Mesenchymal stem cell (in vitro differentiated cells and primary cell): ENCODE data around the gene ATP13A3.

Experiments
- DNase-seq: peaks from one replicate; pipeline ENCODE4 v3.0.0-alpha.2; 2013
- H2AFZ ChIP-seq: one replicate; pipeline ENCODE4 v1.6.1; 2013; ENCODE audit warnings: low read depth, mild to moderate bottlenecking, control low read depth, inconsistent platforms, low read length, moderate library complexity
- H2AK5ac ChIP-seq: 2 replicates; pipeline ENCODE4 v1.6.1; 2013; ENCODE audit warnings: low read length, moderate library complexity, mild to moderate bottlenecking, inconsistent platforms; ENCODE audit not compliant: severe bottlenecking
- H2BK120ac ChIP-seq: one replicate; pipeline ENCODE4 v1.6.1; 2013; ENCODE audit warnings: low read depth, mild to moderate bottlenecking, inconsistent platforms, low read length, moderate library complexity
- H2BK12ac ChIP-seq, 2 experiments: one replicate each; pipeline ENCODE4 v1.6.1; 2013; ENCODE audit warnings: inconsistent platforms in 2 of 2, low read length in 2 of 2, mild to moderate bottlenecking in 2 of 2, moderate library complexity in 2 of 2, control low read depth in 1 of 2
- H2BK15ac ChIP-seq: one replicate; pipeline ENCODE4 v1.6.1; 2013; ENCODE audit warnings: mild to moderate bottlenecking, low read depth, inconsistent platforms; ENCODE audit not compliant: poor library complexity, severe bottlenecking
- H2BK5ac ChIP-seq: 2 replicates; pipeline ENCODE4 v1.6.1; 2013; ENCODE audit warnings: low read depth, mild to moderate bottlenecking, low read length, control low read depth, inconsistent platforms; ENCODE audit not compliant: poor library complexity, severe bottlenecking
- H3K14ac ChIP-seq, 2 experiments: one replicate each; pipeline ENCODE4 v1.6.1; 2013; ENCODE audit warnings: inconsistent platforms in 2 of 2, low read length in 2 of 2, control low read depth in 1 of 2, mild to moderate bottlenecking in 1 of 2, moderate library complexity in 1 of 2
- H3K18ac ChIP-seq, 2 experiments: one replicate each; pipeline ENCODE4 v1.6.1; 2013; ENCODE audit warnings: inconsistent platforms in 2 of 2, low read length in 2 of 2, control low read depth in 1 of 2, low read depth in 1 of 2, mild to moderate bottlenecking in 1 of 2
- H3K23ac ChIP-seq, 2 experiments: one replicate each; pipeline ENCODE4 v1.6.1; 2013; ENCODE audit warnings: inconsistent platforms in 2 of 2, low read length in 2 of 2, mild to moderate bottlenecking in 2 of 2, moderate library complexity in 2 of 2, control low read depth in 1 of 2
- H3K27ac ChIP-seq: 2 replicates; pipeline ENCODE4 v1.5.1; 2013; ENCODE audit warnings: mild to moderate bottlenecking, moderate library complexity, low read length, control low read depth, inconsistent platforms; ENCODE audit not compliant: poor library complexity, severe bottlenecking
- H3K27me3 ChIP-seq, 2 experiments: 2 replicates each; pipeline versions ENCODE4 v1.6.1 to v1.7.0; 2013; ENCODE audit warnings: low read length in 2 of 2, mild to moderate bottlenecking in 2 of 2, moderate library complexity in 2 of 2, control low read depth in 1 of 2, inconsistent platforms in 1 of 2; ENCODE audit not compliant: control insufficient read depth in 1 of 2, insufficient read depth in 1 of 2
- H3K36me3 ChIP-seq, 2 experiments: 2 replicates each; pipeline versions ENCODE4 v1.6.1 to v1.7.0; 2013; ENCODE audit warnings: low read length in 2 of 2, control low read depth in 1 of 2, inconsistent platforms in 1 of 2, low read depth in 1 of 2, mild to moderate bottlenecking in 1 of 2; ENCODE audit not compliant: insufficient read depth in 2 of 2, control insufficient read depth in 1 of 2
- H3K4ac ChIP-seq, 2 experiments: one replicate each; pipeline ENCODE4 v1.6.1; 2013; ENCODE audit warnings: inconsistent platforms in 2 of 2, low read length in 2 of 2, mild to moderate bottlenecking in 2 of 2, moderate library complexity in 2 of 2, control low read depth in 1 of 2, low read depth in 1 of 2
- H3K4me1 ChIP-seq: 2 replicates; pipeline ENCODE4 v1.6.1; 2013; ENCODE audit warnings: low read depth, low read length, control low read depth; ENCODE audit not compliant: control insufficient read depth, insufficient read depth
- H3K4me2 ChIP-seq: 2 replicates; pipeline ENCODE4 v1.6.1; 2013; ENCODE audit warnings: low read length, mild to moderate bottlenecking, inconsistent platforms; ENCODE audit not compliant: poor library complexity, severe bottlenecking
- H3K4me3 ChIP-seq, 2 experiments: 2 replicates each; pipeline versions ENCODE4 v1.5.1 to v1.7.0; 2013; ENCODE audit warnings: low read length in 2 of 2, mild to moderate bottlenecking in 2 of 2, control low read depth in 1 of 2, low read depth in 1 of 2; ENCODE audit not compliant: insufficient read depth in 1 of 2
- H3K79me1 ChIP-seq: replicated peaks from 2 replicates; pipeline ENCODE4 v1.6.1; 2013; ENCODE audit warnings: mild to moderate bottlenecking, control low read depth, low read length, inconsistent platforms; ENCODE audit not compliant: poor library complexity, severe bottlenecking
- H3K9ac ChIP-seq: 2 replicates; pipeline ENCODE4 v1.7.0; 2013; ENCODE audit warnings: mild to moderate bottlenecking, low read length, moderate library complexity
- H3K9me3 ChIP-seq: 2 replicates; pipeline ENCODE4 v1.7.0; 2013; ENCODE audit warnings: mild to moderate bottlenecking, low read length; ENCODE audit not compliant: control insufficient read depth
- H4K8ac ChIP-seq: one replicate; pipeline ENCODE4 v1.6.1; 2013; ENCODE audit warnings: inconsistent platforms, mild to moderate bottlenecking, low read length, moderate library complexity
- H4K91ac ChIP-seq: one replicate; pipeline ENCODE4 v1.6.1; 2013; ENCODE audit warnings: mild to moderate bottlenecking, low read length, inconsistent platforms
- WGBS: methylation state at CpG from one replicate; pipeline ENCODE4 v1.1.7; 2013; ENCODE audit warnings: mixed read lengths; 5-methylcytosine and 5-hydroxymethylcytosine counted together

ATP13A3 gene

GRCh38 chr3:194514626-194515025 lies 27.8 kb upstream of the ATP13A3 start:
- no peak overlapping the region for H3K23ac ChIP-seq
- no peak overlapping the region for H2BK12ac ChIP-seq
- H2AK5ac ChIP-seq: no peak overlapping the region
- H2BK120ac ChIP-seq: no peak overlapping the region
- H3K27ac ChIP-seq: no peak overlapping the region
- no peak overlapping the region for H4K8ac ChIP-seq
- H3K4me3 ChIP-seq: no peak overlapping the region
- no peak overlapping the region for H3K9ac ChIP-seq
- H3K18ac ChIP-seq: no peak overlapping the region
- H3K4me2 ChIP-seq: no peak overlapping the region
- peaks cover 8% of the 10 kb centered on the region for H3K4me1 ChIP-seq
- H3K79me1 ChIP-seq: no peaks in the 10 kb centered on the region
- H4K91ac ChIP-seq: no peak overlapping the region
- no peak overlapping the region for H2BK15ac ChIP-seq
- H3K27me3 ChIP-seq: no peaks in the 10 kb centered on the region
- H3K9me3 ChIP-seq: no peaks in the 10 kb centered on the region
- H3K4ac ChIP-seq: no peak overlapping the region
- no peak overlapping the region for H2AFZ ChIP-seq
- 85% methylated on average over 2 of the region's 4 CpGs for WGBS
- H3K36me3 ChIP-seq: no peaks in the 10 kb centered on the region
- DNase-seq: no peak
- no peak overlapping the region for H3K14ac ChIP-seq
- no peak overlapping the region for H2BK5ac ChIP-seq

- Histone ChIP-seq H2AK5ac (no peak overlapping the region), H3K4me3 (no peak overlapping the region), H3K9me3 (no peaks in the 10 kb centered on the region), H3K27me3 (no peaks in the 10 kb centered on the region), H3K36me3 (no peaks in the 10 kb centered on the region), H3K27ac (no peak overlapping the region), H3K9ac (no peak overlapping the region), H2BK5ac (no peak overlapping the region), H3K23ac (peak overlapping the region in 1 of 2 experiments; percentile 54), H3K4ac (no peak overlapping the region), H2BK120ac (no peak overlapping the region), H3K4me2 (no peak overlapping the region), H4K91ac (no peak overlapping the region), H3K4me1 (peaks cover 10% of the 10 kb centered on the region), H4K8ac (no peak overlapping the region), H2BK15ac (no peak overlapping the region), H3K18ac (no peak overlapping the region), H2AFZ (no peak overlapping the region), H3K79me1 (no peaks in the 10 kb centered on the region), H2BK12ac (no peak overlapping the region), H3K14ac (no peak overlapping the region)
- 92% methylated on average over 5 of the region's 5 CpGs for WGBS
- no peak for DNase-seq
Measured at GRCh38 chr3:194512895-194513601, 26.2 kb upstream of the ATP13A3 start.

GRCh38 chr3:194508491-194509453 lies 22.0 kb upstream of the ATP13A3 start:
- Histone ChIP-seq H3K36me3 (no peaks in the 10 kb centered on the region), H3K9me3 (no peaks in the 10 kb centered on the region), H3K4ac (no peak overlapping the region), H4K8ac (no peak overlapping the region), H3K18ac (no peak overlapping the region), H4K91ac (no peak overlapping the region), H3K14ac (no peak overlapping the region), H2AK5ac (no peak overlapping the region), H3K27me3 (no peaks in the 10 kb centered on the region), H3K27ac (no peak overlapping the region), H2BK15ac (no peak overlapping the region), H3K79me1 (no peaks in the 10 kb centered on the region), H3K4me3 (no peak overlapping the region), H3K4me2 (no peak overlapping the region), H2AFZ (no peak overlapping the region), H2BK12ac (no peak overlapping the region), H2BK5ac (no peak overlapping the region), H3K23ac (no peak overlapping the region), H2BK120ac (no peak overlapping the region), H3K9ac (no peak overlapping the region), H3K4me1 (peaks cover 11% of the 10 kb centered on the region)
- no peak for DNase-seq
- WGBS: 90% methylated on average over 11 of the region's 14 CpGs

DNA sequence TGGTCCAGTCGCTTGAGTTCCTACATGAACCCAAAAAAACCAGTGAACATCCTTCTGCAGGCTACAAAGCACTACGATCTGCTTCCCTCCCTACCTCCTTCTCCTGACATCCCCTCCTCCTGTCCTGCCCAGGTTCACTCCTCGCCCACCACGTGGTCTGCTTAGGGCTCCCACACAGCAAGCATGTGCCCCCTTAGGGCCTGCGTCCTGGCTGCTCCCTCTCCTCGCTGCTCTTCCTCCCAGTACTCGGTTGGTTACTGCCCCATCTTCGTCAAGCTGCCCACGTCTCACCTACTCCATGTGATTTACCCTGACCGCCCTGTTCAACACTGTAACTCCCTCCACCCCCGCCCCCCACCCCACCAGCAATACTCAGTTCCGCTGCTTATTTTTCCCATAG lies 20.8 kb upstream of the ATP13A3 start:
- Histone ChIP-seq H3K4ac (no peak overlapping the region), H3K9ac (no peak overlapping the region), H4K91ac (no peak overlapping the region), H2BK12ac (peak overlapping the region in 1 of 2 experiments; percentile 21), H3K79me1 (no peaks in the 10 kb centered on the region), H3K18ac (no peak overlapping the region), H3K4me3 (no peak overlapping the region), H2BK5ac (no peak overlapping the region), H3K14ac (no peak overlapping the region), H2AFZ (no peak overlapping the region), H3K9me3 (no peaks in the 10 kb centered on the region), H2BK15ac (no peak overlapping the region), H3K4me2 (no peak overlapping the region), H3K36me3 (no peaks in the 10 kb centered on the region), H2BK120ac (no peak overlapping the region), H3K27me3 (no peaks in the 10 kb centered on the region), H3K27ac (no peak overlapping the region), H3K4me1 (peaks cover 9% of the 10 kb centered on the region), H3K23ac (no peak overlapping the region), H4K8ac (no peak overlapping the region), H2AK5ac (no peak overlapping the region)
- no peak for DNase-seq
- WGBS: 95% methylated on average over 12 of the region's 12 CpGs
